GM10248 (cell line): ENCODE results near the gene PLA2G4A.

Experiments used
- CTCF ChIA-PET: fragments of 300-600 bp; sonication (Branson Sonifier 250); formaldehyde crosslinking; extraction: SDS; loops from one replicate; lab custom pipeline; 2021; ENCODE audit warnings: antibody characterized with exemption; lab: Yijun Ruan, JAX
- POLR2A ChIA-PET: fragments of 350-650 bp; sonication (Branson Sonifier 250); formaldehyde crosslinking; extraction: SDS; loops from one replicate; lab custom pipeline; 2020; ENCODE audit warnings: antibody characterized with exemption; lab: Yijun Ruan, JAX
- DNase-seq: peaks from one replicate; pipeline ENCODE4 v3.0.0; 2012; ENCODE audit errors: extremely low spot score
- CTCF ChIP-seq: IDR thresholded peaks from 2 replicates; pipeline ENCODE4 v1.5.1; 2012; ENCODE audit warnings: mild to moderate bottlenecking, low read depth; ENCODE audit errors: extremely low read depth, missing control alignments, control extremely low read depth

The PLA2G4A gene

GRCh38 chr1:186996816-186997215 is 168.1 kb downstream of the PLA2G4A start:
- TF ChIP-seq CTCF = no peak
- CTCF ChIA-PET = interaction anchor here (1.0 to 3.0 kb wide), 4 partner anchors 10 to 107 kb away, joined by 3 to 16 read pairs (median 4); no protein-coding TSS in a partner anchor

GRCh38 chr1:186997877-186998276 is 169.1 kb downstream of the PLA2G4A start:
- CTCF ChIA-PET = interaction anchor here (1.3 kb wide), 1 partner anchor 11 kb away, joined by 4 read pairs; no protein-coding TSS in a partner anchor
- no peak for DNase-seq
- no peak for TF ChIP-seq CTCF

More at GRCh38 chr1:186996816-186997215, 168.1 kb downstream of the PLA2G4A start:
- DNase-seq = no peak
- POLR2A ChIA-PET = no interaction called here

GRCh38 chr1:186999506-186999905 is 170.8 kb downstream of the PLA2G4A start:
- ChIA-PET CTCF (no interaction called here), POLR2A (no interaction called here)
- DNase-seq = no peak
- TF ChIP-seq CTCF = no peak

More at GRCh38 chr1:186997877-186998276, 169.1 kb downstream of the PLA2G4A start:
- POLR2A ChIA-PET = no interaction called here

GRCh38 chr1:187001198-187001889 is 172.6 kb downstream of the PLA2G4A start:
- CTCF ChIA-PET = no interaction called here

GRCh38 chr1:187003353-187003752 is 174.6 kb downstream of the PLA2G4A start:
- ChIA-PET CTCF (interaction anchor here (2.5 kb wide), 1 partner anchor 10 kb away, joined by 10 read pairs; no protein-coding TSS in a partner anchor), POLR2A (no interaction called here)
- no peak for TF ChIP-seq CTCF

More at GRCh38 chr1:187001198-187001889, 172.6 kb downstream of the PLA2G4A start:
- no peak for TF ChIP-seq CTCF
- POLR2A ChIA-PET = no interaction called here
- no peak for DNase-seq

GRCh38 chr1:187006896-187007295 is 178.1 kb downstream of the PLA2G4A start:
- no peak for TF ChIP-seq CTCF
- DNase-seq = no peak
- ChIA-PET POLR2A (no interaction called here), CTCF (interaction anchor here (0.7 kb wide), 1 partner anchor 11 kb away, joined by 3 read pairs; no protein-coding TSS in a partner anchor)

More at GRCh38 chr1:187003353-187003752, 174.6 kb downstream of the PLA2G4A start:
- no peak for DNase-seq
